ENCODE data around the gene CCDC78.

Gene CCDC78

DNA sequence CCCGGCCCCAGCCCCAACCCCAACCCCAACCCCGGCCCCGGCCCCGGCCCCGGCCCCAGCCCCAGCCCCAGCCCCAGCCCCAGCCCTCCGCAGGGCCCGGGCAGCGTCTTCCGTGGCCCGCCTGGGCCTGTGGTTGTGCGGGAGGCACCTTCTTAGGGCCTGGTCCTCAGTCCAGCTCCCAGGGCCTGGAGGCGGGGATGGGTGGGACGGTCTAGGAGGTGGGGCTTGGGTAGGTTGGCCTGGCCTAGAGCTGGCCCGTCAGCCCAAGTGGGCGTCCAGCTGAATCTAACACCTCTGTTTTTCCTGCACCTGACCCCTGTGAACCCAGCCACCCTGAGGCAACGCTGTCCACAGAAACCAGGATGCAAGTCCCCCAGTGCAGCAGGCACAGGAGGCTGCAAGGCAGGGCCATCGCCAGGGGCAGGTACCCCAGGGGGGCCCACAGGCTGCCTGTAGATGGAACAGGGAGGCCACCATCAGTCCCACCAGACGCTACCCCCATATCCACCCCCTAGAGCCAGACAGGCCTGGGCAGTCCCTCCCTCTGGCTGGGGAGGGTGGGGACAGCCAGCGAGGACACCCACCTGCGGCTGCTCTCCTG is 43.0 kb upstream of the CCDC78 start:
- TF ChIP-seq, protein P1, sequence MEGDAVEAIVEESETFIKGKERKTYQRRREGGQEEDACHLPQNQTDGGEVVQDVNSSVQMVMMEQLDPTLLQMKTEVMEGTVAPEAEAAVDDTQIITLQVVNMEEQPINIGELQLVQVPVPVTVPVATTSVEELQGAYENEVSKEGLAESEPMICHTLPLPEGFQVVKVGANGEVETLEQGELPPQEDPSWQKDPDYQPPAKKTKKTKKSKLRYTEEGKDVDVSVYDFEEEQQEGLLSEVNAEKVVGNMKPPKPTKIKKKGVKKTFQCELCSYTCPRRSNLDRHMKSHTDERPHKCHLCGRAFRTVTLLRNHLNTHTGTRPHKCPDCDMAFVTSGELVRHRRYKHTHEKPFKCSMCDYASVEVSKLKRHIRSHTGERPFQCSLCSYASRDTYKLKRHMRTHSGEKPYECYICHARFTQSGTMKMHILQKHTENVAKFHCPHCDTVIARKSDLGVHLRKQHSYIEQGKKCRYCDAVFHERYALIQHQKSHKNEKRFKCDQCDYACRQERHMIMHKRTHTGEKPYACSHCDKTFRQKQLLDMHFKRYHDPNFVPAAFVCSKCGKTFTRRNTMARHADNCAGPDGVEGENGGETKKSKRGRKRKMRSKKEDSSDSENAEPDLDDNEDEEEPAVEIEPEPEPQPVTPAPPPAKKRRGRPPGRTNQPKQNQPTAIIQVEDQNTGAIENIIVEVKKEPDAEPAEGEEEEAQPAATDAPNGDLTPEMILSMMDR (IDR thresholded peaks at IDR 0.05; ENCODE audit: low read depth, low read length) = no peak
- H3K4me3 ChIP-seq (replicated peaks in 1 of 2; ENCODE audit: low read depth in 2 of 2, low read length in 2 of 2) = no peak overlapping the region
- no peak for DNase-seq (ENCODE audit: low read depth in 2 of 2)

DNA sequence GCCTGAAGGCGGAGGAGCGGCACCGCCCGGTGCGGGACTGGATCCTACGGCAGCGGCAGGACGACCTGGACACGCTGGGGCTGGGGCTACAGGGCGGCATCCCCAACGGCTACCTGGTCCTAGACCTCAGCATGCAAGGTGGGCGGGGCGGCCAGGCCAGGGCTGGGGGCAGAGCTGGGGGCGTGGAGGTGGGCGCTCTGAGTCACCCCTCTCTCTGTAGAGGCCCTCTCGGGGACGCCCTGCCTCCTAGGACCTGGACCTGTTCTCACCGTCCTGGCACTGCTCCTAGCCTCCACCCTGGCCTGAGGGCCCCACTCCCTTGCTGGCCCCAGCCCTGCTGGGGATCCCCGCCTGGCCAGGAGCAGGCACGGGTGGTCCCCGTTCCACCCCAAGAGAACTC is 42.2 kb upstream of the CCDC78 start:
- H3K4me3 ChIP-seq (replicated peaks in 1 of 2; ENCODE audit: low read depth in 2 of 2, low read length in 2 of 2) = no peak overlapping the region
- TF ChIP-seq, protein P1 (IDR thresholded peaks at IDR 0.05; ENCODE audit: low read depth, low read length) = no peak
- no peak for DNase-seq (ENCODE audit: low read depth in 2 of 2)

DNA sequence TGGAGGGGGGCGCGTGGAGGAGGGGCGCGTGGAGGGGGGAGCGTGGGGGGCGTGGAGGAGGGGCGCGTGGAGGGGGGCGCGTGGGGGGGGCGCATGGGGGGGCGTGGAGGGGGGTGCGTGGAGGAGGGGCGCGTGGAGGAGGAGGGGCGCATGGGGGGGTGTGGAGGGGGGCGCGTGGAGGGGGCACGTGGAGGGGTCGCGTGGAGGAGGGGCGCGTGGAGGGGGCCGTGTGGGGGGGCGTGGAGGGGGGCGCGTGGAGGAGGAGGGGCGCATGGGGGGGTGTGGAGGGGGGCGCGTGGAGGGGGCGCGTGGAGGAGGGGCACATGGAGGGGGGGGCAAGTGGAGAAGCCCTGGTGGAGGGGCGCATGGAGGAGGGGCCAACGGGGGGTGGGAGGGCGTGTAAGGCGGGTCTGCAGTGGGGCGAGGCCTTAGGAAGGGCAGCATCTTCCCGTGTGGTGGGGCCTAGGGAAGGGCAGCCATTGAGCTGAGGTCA is 41.5 kb upstream of the CCDC78 start:
- H3K4me3 ChIP-seq (replicated peaks in 1 of 2; ENCODE audit: low read depth in 2 of 2, low read length in 2 of 2) = no peak overlapping the region
- TF ChIP-seq, protein P1 (IDR thresholded peaks at IDR 0.05; ENCODE audit: low read depth, low read length) = no peak
- DNase-seq (ENCODE audit: low read depth in 2 of 2) = no peak

DNA sequence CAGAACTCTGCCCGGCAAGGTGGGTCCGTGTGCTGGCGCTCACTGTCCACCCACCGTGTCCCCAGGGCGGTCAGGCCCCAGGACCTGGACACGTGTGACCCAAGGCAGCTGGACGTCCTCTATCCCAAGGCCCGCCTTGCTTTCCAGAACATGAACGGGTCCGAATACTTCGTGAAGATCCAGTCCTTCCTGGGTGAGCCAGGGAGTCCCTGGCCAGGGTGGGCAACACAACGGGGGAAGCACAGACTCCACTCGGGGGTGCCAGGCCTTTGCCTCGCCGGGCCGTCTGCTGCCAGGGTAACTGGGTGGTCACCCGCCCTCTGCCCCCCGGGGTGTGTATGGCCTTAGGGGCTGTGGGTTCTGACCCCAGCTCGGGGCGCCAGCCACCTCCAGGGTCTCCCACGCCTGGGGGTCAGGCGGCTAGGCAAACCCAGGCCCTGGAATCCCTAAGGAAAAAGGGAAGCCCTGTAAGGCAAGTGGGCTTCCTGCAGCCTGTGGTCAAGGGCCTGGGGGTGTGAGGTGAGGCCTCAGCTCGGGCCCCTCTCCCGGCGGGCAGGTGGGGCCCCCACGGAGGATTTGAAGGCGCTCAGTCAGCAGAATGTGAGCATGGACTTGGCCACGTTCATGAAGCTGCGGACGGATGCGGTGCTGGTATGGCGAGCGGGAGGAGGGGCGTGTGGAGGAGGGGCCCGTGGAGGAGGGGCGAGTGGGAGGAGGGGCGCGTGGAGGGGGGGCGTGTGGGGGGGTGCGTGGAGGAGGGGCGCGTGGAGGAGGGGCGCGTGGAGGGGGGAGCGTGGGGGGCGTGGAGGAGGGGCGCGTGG is 40.8 kb upstream of the CCDC78 start:
- DNase-seq (ENCODE audit: low read depth in 2 of 2) = no peak
- H3K4me3 ChIP-seq (replicated peaks in 1 of 2; ENCODE audit: low read depth in 2 of 2, low read length in 2 of 2) = no peak overlapping the region
- TF ChIP-seq, protein P1 (IDR thresholded peaks at IDR 0.05; ENCODE audit: low read depth, low read length) = no peak

DNA sequence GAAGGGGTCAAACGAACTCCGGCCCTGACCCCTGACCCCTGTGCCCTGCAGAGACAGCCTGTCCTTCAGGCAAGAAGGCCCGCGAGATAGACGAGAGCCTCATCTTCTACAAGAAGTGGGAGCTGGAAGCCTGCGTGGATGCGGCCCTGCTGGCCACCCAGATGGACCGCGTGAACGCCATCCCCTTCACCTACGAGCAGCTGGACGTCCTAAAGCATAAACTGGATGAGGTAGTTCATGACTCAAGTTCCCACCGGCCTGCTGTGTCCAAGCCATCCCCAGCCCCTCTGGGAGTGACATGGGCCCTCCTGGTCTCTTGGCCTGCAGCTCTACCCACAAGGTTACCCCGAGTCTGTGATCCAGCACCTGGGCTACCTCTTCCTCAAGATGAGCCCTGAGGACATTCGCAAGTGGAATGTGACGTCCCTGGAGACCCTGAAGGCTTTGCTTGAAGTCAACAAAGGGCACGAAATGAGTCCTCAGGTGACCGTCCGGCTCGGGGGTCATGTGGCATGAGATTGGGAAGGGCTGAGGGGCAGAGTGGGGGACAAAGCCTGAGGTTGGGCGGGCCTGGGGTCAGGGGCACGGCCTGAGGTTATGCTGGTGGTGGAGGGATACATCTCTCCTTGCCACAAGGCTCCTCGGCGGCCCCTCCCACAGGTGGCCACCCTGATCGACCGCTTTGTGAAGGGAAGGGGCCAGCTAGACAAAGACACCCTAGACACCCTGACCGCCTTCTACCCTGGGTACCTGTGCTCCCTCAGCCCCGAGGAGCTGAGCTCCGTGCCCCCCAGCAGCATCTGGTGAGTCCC is 40.0 kb upstream of the CCDC78 start:
- TF ChIP-seq, protein P1 (IDR thresholded peaks at IDR 0.05; ENCODE audit: low read depth, low read length) = no peak
- DNase-seq (ENCODE audit: low read depth in 2 of 2) = no peak
- no peak overlapping the region for H3K4me3 ChIP-seq (replicated peaks in 1 of 2; ENCODE audit: low read depth in 2 of 2, low read length in 2 of 2)

DNA sequence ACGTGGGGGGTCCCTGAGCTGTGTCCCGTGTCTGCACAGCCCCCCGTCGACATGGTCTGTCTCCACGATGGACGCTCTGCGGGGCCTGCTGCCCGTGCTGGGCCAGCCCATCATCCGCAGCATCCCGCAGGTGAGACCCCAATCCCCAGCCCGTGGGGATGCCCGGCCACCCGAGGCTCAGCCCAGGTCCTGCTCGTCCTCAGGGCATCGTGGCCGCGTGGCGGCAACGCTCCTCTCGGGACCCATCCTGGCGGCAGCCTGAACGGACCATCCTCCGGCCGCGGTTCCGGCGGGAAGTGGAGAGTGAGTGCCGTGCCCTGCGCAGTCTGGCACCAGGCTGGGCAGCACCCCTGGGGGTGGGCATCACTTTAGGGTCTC is 39.2 kb upstream of the CCDC78 start:
- DNase-seq (ENCODE audit: low read depth in 2 of 2) = no peak
- H3K4me3 ChIP-seq (replicated peaks in 1 of 2; ENCODE audit: low read depth in 2 of 2, low read length in 2 of 2) = no peak overlapping the region
- TF ChIP-seq, protein P1 (IDR thresholded peaks at IDR 0.05; ENCODE audit: low read depth, low read length) = no peak
